Omental fat pad (tissue), 4 donors: ENCODE measurements around the gene RAB17. TPM values are rescaled to one million over a fixed set of nuclear protein-coding genes. Genes with fewer than 3 reads are reported as not detected.

Source experiments
- ATAC-seq: fragments of 150-250 bp; one replicate; pipeline ENCODE4 v1.9.1; 2016; ENCODE audit warnings: mild to moderate bottlenecking, moderate library complexity; ENCODE audit not compliant: low FRiP score
- DNase-seq: peaks from one replicate; pipeline ENCODE4 v3.0.0-alpha.2; 2019; ENCODE audit warnings: low spot score
- total RNA-seq, 4 donors: library from RNA; depleted of rRNA; stranded (reverse); fragments of >200 nt; gene quantifications; one replicate each; pipeline ENCODE4 v1.1.0, GENCODE V29; 2016
- TF ChIP-seq, protein P1 (sequence below), 3 donors: fragments of 450-650 bp; IDR thresholded peaks; one replicate each; pipeline ENCODE4 v1.5.1; 2016 to 2017; ENCODE audit warnings: antibody characterized with exemption in 3 of 3, mild to moderate bottlenecking in 3 of 3, moderate library complexity in 2 of 3

RAB17 gene
- total RNA-seq, 4 donors from 2014 or later = 0.84 to 8.6 (median 3.5) TPM; not detected in 1

DNA sequence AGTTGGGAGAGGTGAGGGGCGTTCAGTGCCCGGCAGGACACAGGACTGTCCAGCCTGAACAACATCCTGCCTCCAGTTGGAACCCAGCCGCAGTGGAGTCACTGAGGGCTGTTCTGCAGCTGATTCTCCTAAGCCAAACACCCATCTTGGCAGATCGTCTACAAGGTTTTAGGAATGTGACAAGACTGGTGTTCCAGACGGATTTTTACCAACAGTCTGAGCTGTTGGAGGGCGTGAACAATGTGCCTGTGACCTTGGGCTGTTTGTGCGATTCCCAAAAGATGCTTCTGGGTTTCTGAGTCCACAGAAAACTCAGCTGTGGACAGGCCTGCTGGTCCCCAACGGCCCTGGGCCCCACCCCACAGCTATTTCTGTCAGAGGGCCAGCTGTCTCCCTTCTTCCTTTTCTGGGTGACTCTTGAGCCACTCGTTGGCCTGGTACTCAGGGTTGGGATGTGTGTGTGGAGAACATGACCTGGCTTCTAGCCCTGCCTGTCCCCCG is 42.6 kb upstream of the RAB17 start:
- TF ChIP-seq, protein P1, sequence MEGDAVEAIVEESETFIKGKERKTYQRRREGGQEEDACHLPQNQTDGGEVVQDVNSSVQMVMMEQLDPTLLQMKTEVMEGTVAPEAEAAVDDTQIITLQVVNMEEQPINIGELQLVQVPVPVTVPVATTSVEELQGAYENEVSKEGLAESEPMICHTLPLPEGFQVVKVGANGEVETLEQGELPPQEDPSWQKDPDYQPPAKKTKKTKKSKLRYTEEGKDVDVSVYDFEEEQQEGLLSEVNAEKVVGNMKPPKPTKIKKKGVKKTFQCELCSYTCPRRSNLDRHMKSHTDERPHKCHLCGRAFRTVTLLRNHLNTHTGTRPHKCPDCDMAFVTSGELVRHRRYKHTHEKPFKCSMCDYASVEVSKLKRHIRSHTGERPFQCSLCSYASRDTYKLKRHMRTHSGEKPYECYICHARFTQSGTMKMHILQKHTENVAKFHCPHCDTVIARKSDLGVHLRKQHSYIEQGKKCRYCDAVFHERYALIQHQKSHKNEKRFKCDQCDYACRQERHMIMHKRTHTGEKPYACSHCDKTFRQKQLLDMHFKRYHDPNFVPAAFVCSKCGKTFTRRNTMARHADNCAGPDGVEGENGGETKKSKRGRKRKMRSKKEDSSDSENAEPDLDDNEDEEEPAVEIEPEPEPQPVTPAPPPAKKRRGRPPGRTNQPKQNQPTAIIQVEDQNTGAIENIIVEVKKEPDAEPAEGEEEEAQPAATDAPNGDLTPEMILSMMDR (IDR thresholded peaks at IDR 0.05) = no peak
- ATAC-seq (no peak), DNase-seq (no peak)

DNA sequence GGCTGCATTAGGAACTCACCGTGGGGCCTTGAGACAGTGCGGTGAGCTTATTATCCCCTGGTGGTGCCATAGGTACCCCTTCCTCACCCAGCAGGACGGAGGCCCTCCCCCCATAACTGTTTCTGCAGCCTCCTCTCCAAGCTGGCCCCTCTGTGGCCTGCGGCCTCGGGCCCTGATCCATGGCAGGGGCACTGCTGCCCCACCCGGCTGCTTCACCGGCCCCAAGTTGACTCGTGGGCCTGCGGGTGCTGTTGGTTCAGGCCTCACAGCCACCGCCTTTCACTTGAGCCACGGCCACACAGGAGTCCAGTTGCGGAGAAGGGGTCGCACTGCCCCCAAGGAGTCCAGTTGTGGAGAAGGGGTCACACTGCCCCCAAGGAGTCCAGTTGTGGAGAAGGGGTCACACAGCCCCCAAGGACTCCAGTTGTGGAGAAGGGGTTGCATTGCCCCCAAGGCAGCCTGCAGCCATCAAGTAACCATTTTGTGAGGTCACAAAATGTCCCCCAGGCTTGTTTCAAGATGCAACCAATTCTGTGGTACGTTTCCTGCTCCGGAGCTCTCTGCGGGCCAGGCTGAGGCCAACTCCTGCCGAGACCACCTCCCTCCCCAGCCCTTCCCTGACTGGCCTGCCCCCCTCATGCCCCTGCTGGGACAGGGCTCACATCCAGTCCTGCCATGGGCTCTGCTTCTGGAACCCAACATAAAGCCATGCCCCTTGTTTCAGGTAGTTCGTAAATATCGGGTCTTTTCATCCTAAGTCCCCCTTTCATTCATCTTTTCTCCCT is 41.5 kb upstream of the RAB17 start:
- no peak for DNase-seq
- TF ChIP-seq, protein P1 (IDR thresholded peaks at IDR 0.05) = no peak
- ATAC-seq = no peak

DNA sequence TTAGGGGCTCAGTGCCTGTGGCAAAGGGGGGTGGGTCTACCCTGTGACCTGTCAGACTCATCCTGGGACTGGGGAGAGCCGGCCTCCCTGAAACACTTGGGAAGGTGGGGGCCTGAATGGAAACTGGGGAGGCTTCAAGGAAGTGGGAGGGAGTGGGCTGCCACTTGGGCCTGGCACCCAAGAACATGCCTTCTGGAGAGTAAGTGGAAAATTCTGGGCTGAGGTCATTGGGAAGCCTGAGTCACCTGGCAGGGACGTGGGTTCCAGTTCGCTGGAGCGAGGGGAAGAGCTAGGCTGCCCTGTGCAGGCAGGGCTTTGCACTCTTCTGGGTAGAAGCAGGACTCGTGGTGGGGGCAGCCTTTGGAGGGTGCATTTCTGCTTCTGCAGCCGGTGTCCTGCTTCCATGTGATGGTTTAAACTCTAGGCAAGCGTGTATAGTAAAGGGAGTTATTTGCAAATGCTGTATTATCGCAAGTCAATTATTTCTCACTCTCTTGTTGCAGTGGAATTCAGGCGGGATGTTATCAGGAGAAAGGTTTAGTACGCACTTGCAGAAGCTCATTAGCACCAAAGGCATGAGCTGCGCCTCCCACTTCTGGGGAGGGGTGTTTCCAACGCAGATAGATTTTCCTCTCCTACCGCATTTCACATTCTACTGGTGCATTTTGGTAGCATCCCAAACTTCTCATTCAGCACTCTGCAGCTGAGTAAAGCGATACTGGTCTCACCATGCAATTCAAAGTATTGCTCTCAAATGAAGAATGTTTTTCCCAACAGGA is 40.7 kb upstream of the RAB17 start:
- ATAC-seq (no peak), DNase-seq (no peak)
- TF ChIP-seq, protein P1 (IDR thresholded peaks at IDR 0.05) = no peak

DNA sequence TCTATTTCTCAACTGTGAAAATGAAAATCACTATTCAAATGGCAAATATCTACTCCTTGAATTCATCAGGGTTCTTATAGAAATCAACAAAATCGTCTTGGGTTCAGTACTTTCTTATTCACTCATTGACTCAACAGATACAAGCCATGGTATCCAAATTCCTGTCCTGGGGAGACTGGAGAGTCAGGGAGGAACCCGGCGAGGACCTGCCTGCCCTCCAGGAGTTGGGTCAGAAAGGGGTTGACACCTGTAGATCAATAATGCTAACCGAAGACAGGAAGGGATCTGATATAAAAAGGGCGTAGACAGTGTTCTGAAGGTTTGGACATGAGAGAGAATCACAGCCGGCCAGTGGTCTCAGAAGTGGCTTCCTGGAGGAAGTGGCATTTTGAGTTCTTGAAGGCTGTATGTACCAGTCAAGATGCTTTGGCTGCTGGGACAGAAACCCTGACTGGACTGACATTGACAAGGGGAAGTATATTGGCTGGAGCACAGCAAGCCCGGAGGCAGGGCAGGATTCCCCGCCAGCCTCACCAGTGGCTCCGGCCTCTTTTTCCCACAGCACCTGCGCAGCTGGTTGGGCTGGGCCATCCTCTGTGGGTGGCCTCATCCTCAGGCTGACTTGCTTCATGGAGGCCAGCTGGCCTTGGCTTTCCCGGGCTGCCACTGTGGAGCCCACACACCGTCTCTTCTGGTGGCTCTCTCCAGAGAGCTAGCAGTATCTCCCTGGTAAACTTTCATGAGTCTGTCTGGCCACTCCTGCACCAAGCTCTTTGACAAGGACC is 39.9 kb upstream of the RAB17 start:
- DNase-seq (no peak), ATAC-seq (no peak)
- TF ChIP-seq, protein P1 (IDR thresholded peaks at IDR 0.05) = no peak

DNA sequence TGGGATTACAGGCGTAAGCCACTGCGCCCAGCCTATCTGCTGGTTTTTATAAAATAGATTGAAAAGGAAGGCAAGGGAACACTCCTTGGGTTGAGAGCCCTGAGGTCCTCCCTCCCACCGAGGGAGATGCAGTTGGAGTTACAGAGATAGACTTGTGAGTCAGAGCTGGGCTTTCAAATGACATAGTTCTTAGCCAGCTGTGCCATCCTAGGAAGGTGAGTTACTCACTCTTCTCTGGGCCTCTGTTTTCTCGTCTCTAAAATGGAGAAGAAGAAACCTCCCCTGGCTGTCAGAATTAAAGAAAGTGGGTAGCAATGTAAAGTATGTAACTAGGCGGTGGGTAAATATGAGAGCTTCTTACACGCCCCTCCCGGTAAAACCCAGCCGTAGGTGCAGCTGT is 39.2 kb upstream of the RAB17 start:
- DNase-seq (no peak), ATAC-seq (no peak)
- TF ChIP-seq, protein P1 (IDR thresholded peaks at IDR 0.05) = no peak

DNA sequence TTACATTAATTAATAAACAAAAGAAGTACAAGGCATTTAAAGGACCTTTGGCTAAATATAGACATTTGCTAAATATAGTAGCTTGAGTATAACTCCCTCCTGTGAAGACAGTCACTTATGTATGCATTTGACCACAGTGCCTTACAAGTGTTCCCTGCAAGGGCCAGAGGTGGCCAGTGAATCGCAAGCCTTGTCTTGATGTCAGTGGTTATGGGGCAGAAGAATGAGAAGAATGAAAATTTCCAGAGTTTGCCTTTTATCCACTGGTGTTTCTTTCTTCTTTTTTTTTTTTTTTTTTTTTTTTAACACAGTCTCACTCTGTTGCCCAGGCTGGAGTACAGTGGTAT is 38.6 kb upstream of the RAB17 start:
- TF ChIP-seq, protein P1 (IDR thresholded peaks at IDR 0.05) = no peak
- ATAC-seq (no peak), DNase-seq (no peak)
